Measurements from ENCODE around the gene NFATC1. TPM values are rescaled to one million over a fixed set of nuclear protein-coding genes. Genes with fewer than 3 reads are reported as not detected.

Gene NFATC1
- total RNA-seq, 1 donor from 2014 or later, result 103 TPM

DNA sequence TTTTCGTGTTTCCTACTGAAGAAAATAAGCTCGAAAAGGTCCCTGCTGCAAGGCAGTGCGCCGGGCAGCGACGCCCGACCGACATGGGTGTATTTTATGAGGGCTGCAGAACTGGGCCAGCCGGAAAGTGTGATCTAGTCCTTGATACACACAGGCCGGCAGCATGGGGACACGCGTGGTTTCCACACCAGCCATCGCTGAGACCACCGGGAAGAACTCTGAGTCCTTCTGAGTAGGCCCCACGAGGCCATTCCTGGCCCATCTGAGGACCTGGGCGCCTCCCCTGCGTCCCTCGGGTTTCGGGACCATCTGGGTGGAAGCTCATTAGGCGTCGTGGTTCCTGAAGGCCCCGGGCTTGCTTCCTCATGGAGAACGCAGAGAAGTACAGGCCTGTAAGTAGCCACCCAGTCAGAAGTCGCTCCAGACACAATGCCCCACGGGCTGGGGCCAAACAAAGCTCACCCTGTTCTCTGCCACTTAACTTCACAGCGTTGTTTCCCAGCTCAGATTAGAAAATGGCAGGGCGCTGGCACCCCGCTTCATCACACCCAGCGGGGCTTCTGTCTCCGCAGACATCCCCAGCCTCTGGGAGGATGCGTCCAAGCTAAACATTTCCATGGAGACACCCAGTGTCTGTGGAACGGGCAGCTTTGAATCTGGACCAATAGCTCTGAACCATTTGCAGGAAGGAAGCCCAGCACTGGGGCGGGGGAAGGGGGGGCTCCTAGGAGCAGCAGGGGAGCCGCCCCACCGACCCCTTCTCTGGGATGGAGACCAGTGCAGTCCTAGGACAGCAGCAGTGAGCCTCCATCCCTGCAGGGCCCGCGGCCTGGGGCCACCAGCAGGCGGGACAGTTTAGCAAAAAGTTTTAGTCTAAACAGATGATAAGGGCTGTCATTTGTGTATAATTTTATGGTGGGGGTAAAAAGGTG lies 2.4 kb downstream of the NFATC1 start:
- Mint-ChIP-seq H3K4me3 (peak overlapping the region; percentile 90), H3K36me3 (ENCODE audit: low read depth) (peaks cover 22% of the 10 kb centered on the region), H3K27me3 (ENCODE audit: insufficient read depth) (no peaks in the 10 kb centered on the region), H3K27ac (peak overlapping the region; percentile 98), H3K9me3 (no peaks in the 10 kb centered on the region), H3K4me1 (ENCODE audit: low read depth) (peaks cover 39% of the 10 kb centered on the region)
- no peak for DNase-seq (ENCODE audit: low spot score)
- intact Hi-C loops (cut with micrococcal nuclease), result loop anchor here (5.0 to 10.0 kb wide), 2 partner anchors 39 to 557 kb away; partner anchors contain the start of gene SLC66A2

GRCh38 chr18:79399275-79400081 lies 3.7 kb downstream of the NFATC1 start:
- peaks cover 28% of the 10 kb centered on the region for H3K36me3 Mint-ChIP-seq (ENCODE audit: low read depth)
- intact Hi-C loops (cut with micrococcal nuclease), result loop anchor here (5.0 to 10.0 kb wide), 2 partner anchors 38 to 555 kb away; partner anchors contain the start of gene SLC66A2
- H3K27ac Mint-ChIP-seq, result peak overlapping the region; percentile 98
- H3K27me3 Mint-ChIP-seq (ENCODE audit: insufficient read depth), result no peaks in the 10 kb centered on the region
- H3K4me3 Mint-ChIP-seq, result peak overlapping the region; percentile 90
- peaks cover 47% of the 10 kb centered on the region for H3K4me1 Mint-ChIP-seq (ENCODE audit: low read depth)
- DNase-seq (ENCODE audit: low spot score), result peak; percentile 31
- H3K9me3 Mint-ChIP-seq, result no peaks in the 10 kb centered on the region

DNA sequence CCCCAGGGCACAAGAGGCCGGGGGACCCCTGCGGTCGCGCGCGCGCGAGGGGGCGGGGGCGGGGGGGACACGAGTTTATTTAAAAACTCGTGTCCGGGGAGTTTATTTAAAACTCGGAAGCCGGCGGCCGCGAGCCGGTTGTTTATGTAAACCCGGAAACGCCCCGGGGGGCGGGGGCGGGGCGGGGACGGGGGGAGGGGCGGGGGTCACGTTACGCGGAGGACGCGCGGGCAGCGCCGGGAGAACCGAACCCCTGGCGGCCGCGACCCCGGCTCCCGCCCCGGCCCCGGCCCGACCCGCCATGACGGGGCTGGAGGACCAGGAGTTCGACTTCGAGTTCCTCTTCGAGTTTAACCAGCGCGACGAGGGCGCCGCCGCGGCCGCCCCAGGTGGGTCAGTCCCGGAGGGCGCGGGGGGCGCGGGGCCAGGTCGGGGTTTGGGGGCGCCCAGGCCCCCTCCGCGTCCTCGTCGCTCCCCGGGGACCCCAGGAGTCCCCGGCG lies 4.4 kb downstream of the NFATC1 start:
- Mint-ChIP-seq H3K9me3 (no peaks in the 10 kb centered on the region), H3K27ac (no peak overlapping the region), H3K4me1 (ENCODE audit: low read depth) (peaks cover 54% of the 10 kb centered on the region), H3K36me3 (ENCODE audit: low read depth) (peaks cover 28% of the 10 kb centered on the region), H3K4me3 (no peak overlapping the region), H3K27me3 (ENCODE audit: insufficient read depth) (no peaks in the 10 kb centered on the region)
- DNase-seq (ENCODE audit: low spot score), result peak; percentile 48
- intact Hi-C loops (cut with micrococcal nuclease), result no loop called here

DNA sequence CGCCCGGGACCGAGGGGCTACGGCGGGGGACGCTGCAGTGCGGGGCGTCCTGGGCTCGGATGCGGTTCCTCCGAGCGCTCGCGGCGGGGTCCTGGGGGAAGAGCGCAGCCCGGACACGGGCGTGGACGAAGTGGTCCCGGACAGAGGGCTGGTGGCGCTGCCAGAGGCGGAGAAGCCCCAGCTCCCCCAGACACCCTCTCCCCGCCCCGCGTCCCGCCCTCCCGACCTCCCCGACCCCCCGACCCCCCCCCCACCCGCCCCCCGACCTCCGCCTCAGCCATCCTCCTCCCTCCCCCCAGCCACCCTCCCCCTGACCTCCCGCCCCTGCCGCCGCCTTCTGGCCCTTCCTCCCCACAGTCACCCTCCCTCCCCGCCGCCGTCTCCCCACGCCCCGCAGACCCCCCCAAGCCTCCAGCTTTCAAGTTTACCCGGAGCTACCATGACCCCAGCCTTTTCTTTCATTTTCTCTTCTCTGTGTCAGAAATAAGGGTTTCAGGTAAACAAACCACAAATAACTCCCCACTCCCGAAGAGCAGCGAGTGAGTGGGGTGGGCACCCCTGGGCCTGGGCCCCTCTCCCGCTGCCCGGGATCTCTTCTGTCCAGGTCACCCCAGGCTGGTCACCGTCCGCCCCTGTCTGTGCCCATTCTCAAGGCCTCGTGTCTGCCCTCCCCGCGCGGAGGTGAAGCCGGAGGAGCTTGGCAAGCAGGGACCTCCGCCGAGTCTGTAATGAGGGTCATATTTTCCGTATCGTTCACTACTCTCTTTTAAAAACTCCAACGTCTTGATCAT lies 5.1 kb downstream of the NFATC1 start:
- no peaks in the 10 kb centered on the region for H3K9me3 Mint-ChIP-seq
- DNase-seq (ENCODE audit: low spot score), result peak; percentile 34
- peak overlapping the region; percentile 84 for H3K4me3 Mint-ChIP-seq
- peaks cover 30% of the 10 kb centered on the region for H3K36me3 Mint-ChIP-seq (ENCODE audit: low read depth)
- peak overlapping the region; percentile 96 for H3K27ac Mint-ChIP-seq
- H3K4me1 Mint-ChIP-seq (ENCODE audit: low read depth), result peaks cover 61% of the 10 kb centered on the region
- no peaks in the 10 kb centered on the region for H3K27me3 Mint-ChIP-seq (ENCODE audit: insufficient read depth)
- intact Hi-C loops (cut with micrococcal nuclease), result loop anchor here (1.0 kb wide), 1 partner anchor 123 kb away; no protein-coding TSS in a partner anchor

- intact Hi-C loops (cut with micrococcal nuclease), result loop anchor here (1.0 kb wide), 1 partner anchor 122 kb away; no protein-coding TSS in a partner anchor
- peak overlapping the region; percentile 84 for H3K4me3 Mint-ChIP-seq
- peaks cover 37% of the 10 kb centered on the region for H3K36me3 Mint-ChIP-seq (ENCODE audit: low read depth)
- H3K4me1 Mint-ChIP-seq (ENCODE audit: low read depth), result peaks cover 69% of the 10 kb centered on the region
- H3K9me3 Mint-ChIP-seq, result no peaks in the 10 kb centered on the region
- no peaks in the 10 kb centered on the region for H3K27me3 Mint-ChIP-seq (ENCODE audit: insufficient read depth)
- H3K27ac Mint-ChIP-seq, result peak overlapping the region; percentile 96
- DNase-seq (ENCODE audit: low spot score), result no peak
Observed at GRCh38 chr18:79401494-79402208, 5.9 kb downstream of the NFATC1 start.

GRCh38 chr18:79402209-79402576 lies 6.5 kb downstream of the NFATC1 start:
- Mint-ChIP-seq H3K36me3 (ENCODE audit: low read depth) (peaks cover 37% of the 10 kb centered on the region), H3K9me3 (no peaks in the 10 kb centered on the region), H3K27me3 (ENCODE audit: insufficient read depth) (no peaks in the 10 kb centered on the region), H3K4me3 (peak overlapping the region; percentile 84), H3K4me1 (ENCODE audit: low read depth) (peaks cover 69% of the 10 kb centered on the region), H3K27ac (peak overlapping the region; percentile 71)
- DNase-seq (ENCODE audit: low spot score), result no peak
- intact Hi-C loops (cut with micrococcal nuclease), result no loop called here

GRCh38 chr18:79402977-79403722 lies 7.4 kb downstream of the NFATC1 start:
- peaks cover 39% of the 10 kb centered on the region for H3K36me3 Mint-ChIP-seq (ENCODE audit: low read depth)
- DNase-seq (ENCODE audit: low spot score), result peak; percentile 20
- H3K27me3 Mint-ChIP-seq (ENCODE audit: insufficient read depth), result no peaks in the 10 kb centered on the region
- no peaks in the 10 kb centered on the region for H3K9me3 Mint-ChIP-seq
- intact Hi-C loops (cut with micrococcal nuclease), result no loop called here
- peaks cover 69% of the 10 kb centered on the region for H3K4me1 Mint-ChIP-seq (ENCODE audit: low read depth)
- H3K4me3 Mint-ChIP-seq, result peak overlapping the region; percentile 84
- peak overlapping the region; percentile 71 for H3K27ac Mint-ChIP-seq

DNA sequence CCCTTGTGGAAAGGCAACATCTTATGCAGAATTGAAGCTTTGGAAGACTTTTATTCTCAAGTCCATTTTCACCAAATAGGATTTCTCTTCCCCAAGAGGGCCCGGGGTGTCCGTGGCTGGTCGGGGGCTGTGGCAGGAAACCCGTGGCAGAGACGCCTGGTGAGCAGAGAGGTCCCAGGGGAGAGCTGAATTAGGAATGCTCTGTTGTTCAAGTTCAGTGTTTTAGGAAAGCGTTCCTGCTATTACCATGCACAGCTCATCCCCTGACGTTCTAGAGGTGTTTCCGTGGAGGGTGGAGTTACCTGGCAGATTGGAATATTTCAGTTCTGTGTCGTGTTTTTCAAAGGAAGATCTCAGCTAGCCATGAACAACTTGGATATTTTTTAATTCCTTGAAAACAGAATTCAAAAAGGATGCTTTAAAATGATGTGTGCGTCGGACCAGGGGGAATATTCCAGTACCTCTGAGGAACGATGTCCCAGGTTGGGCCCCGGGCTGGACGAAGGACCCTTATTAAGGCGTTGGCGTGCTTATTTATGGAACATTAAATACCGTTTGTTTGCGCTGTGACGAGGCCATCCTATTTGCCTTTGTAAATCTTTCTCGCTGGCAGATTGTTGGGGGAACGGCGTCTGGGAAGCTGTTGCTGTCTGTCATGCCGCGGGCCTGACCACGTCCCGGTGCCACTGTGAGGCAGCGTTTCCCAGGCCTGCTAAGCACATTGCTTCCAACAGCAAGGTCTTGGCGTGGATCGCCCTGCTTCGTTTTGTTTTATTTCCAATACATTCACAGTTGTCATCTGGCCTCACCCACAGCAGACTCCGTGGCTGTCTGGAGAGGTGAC lies 8.2 kb downstream of the NFATC1 start:
- no peaks in the 10 kb centered on the region for H3K27me3 Mint-ChIP-seq (ENCODE audit: insufficient read depth)
- no peak for DNase-seq (ENCODE audit: low spot score)
- H3K27ac Mint-ChIP-seq, result peak overlapping the region; percentile 71
- H3K9me3 Mint-ChIP-seq, result no peaks in the 10 kb centered on the region
- peaks cover 62% of the 10 kb centered on the region for H3K4me1 Mint-ChIP-seq (ENCODE audit: low read depth)
- H3K4me3 Mint-ChIP-seq, result peak overlapping the region; percentile 84
- peaks cover 33% of the 10 kb centered on the region for H3K36me3 Mint-ChIP-seq (ENCODE audit: low read depth)
- intact Hi-C loops (cut with micrococcal nuclease), result no loop called here

DNA sequence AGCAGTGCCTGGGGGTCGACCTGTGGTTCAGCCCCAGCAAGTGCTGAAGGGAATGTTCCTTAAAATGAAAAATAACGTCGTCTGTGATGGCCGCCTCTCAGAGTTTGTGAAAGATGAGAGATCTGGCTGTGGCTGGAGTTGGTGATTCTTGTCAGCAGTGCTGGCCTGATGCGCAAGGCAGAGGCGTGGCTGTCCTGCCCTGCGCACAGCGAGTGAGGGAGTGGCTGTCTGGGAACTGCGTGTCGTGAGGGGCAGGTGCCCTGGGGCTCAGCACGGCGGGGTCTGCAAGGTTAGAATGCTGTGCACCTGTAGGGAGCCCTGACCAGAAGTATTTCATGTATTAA lies 8.8 kb downstream of the NFATC1 start:
- Mint-ChIP-seq H3K27ac (peak overlapping the region; percentile 71), H3K36me3 (ENCODE audit: low read depth) (peaks cover 32% of the 10 kb centered on the region), H3K27me3 (ENCODE audit: insufficient read depth) (no peaks in the 10 kb centered on the region), H3K4me3 (peak overlapping the region; percentile 84), H3K4me1 (ENCODE audit: low read depth) (peaks cover 59% of the 10 kb centered on the region), H3K9me3 (no peaks in the 10 kb centered on the region)
- no peak for DNase-seq (ENCODE audit: low spot score)
- intact Hi-C loops (cut with micrococcal nuclease), result no loop called here

GRCh38 chr18:79405019-79405780 lies 9.5 kb downstream of the NFATC1 start:
- Mint-ChIP-seq H3K4me1 (ENCODE audit: low read depth) (peaks cover 59% of the 10 kb centered on the region), H3K27me3 (ENCODE audit: insufficient read depth) (no peaks in the 10 kb centered on the region), H3K9me3 (no peaks in the 10 kb centered on the region), H3K4me3 (peak overlapping the region; percentile 84), H3K36me3 (ENCODE audit: low read depth) (peaks cover 32% of the 10 kb centered on the region), H3K27ac (peak overlapping the region; percentile 97)
- intact Hi-C loops (cut with micrococcal nuclease), result loop anchor here (1.0 to 5.0 kb wide), 2 partner anchors 118 to 582 kb away; partner anchors contain the start of gene TXNL4A
- DNase-seq (ENCODE audit: low spot score), result no peak

Data from activated T-helper 1 cell treated with anti-CD3 and anti-CD28 coated beads, Interleukin-12 subunit alpha, Interleukin-12 subunit beta, Interleukin-2, Interleukin-4 antibody, amounts not matched to agents 30 ng/mL and 10 ng/mL and 1 ng/mL, durations not matched to agents 14 hours and 24 hours and 36 hours (primary cell).